IPS-20b (cell line): Measurements from ENCODE around the gene AMPD3.

Source experiments
- H3K27ac ChIP-seq: one replicate; pipeline ENCODE4 v1.5.1; 2013; ENCODE audit warnings: low read length
- H3K27me3 ChIP-seq: 2 replicates; pipeline ENCODE4 v1.6.1; 2013; ENCODE audit warnings: mild to moderate bottlenecking, low read length, inconsistent platforms; ENCODE audit not compliant: insufficient read depth
- H3K36me3 ChIP-seq: 2 replicates; pipeline ENCODE4 v1.6.1; 2013; ENCODE audit warnings: low read depth, mild to moderate bottlenecking, inconsistent platforms, low read length, moderate library complexity; ENCODE audit not compliant: insufficient read depth
- H3K4me1 ChIP-seq: 2 replicates; pipeline ENCODE4 v1.6.1; 2013; ENCODE audit warnings: mild to moderate bottlenecking, control low read depth, inconsistent platforms, low read length, moderate library complexity; ENCODE audit not compliant: insufficient read depth
- H3K4me3 ChIP-seq: 2 replicates; pipeline ENCODE4 v1.5.1; 2013; ENCODE audit warnings: mild to moderate bottlenecking, low read length, inconsistent platforms
- H3K9ac ChIP-seq: 2 replicates; pipeline ENCODE4 v1.6.1; 2013; ENCODE audit warnings: low read depth, mild to moderate bottlenecking, inconsistent platforms, low read length, moderate library complexity
- H3K9me3 ChIP-seq: 2 replicates; pipeline ENCODE4 v1.6.1; 2013; ENCODE audit warnings: mild to moderate bottlenecking, low read depth, low read length, inconsistent platforms; ENCODE audit not compliant: insufficient read depth

Gene AMPD3

DNA sequence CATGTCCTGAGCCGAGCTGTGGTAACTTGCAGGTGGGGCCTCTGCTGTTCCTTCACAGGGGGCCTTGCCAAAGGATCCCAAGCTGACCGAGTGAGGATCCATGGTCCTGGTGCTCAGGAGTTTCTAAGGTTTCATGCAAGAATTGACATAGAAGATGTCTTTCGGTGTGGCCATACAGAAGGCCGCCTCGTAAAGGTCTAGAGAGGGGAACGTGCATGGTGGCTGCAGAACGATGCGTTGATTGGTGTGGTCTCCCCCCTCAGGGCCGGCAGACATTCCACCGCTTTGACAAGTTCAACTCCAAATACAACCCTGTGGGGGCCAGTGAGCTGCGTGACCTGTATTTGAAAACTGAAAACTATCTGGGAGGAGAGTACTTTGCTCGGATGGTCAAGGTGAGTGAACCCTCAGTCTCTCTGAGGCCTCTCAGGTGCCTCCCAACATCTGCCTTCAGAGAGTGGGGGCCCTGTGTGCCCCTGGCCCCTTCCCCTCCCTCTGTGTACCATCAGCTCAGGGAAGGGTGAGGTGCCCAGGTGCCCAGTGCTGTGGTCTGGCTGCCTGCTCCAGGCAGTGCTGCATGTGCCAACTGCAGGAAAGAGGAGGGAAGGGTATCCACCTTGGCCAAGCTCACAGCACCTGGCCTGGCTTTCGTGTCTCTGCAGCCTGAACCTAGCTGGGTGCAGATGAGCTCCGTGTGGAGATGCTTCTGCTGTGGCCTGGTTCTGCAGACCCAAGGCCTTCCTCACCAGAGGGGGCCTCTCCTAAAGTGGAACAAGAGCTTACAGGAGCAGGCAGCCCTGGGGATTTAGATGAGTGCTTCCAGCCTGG is 39.8 kb downstream of the AMPD3 start:
- Histone ChIP-seq H3K4me1 (peaks cover 9% of the 10 kb centered on the region; the same call in 1 of the 2 replicates), H3K27me3 (no peaks in the 10 kb centered on the region), H3K27ac (no peak overlapping the region), H3K9ac (no peak overlapping the region), H3K4me3 (no peak overlapping the region), H3K36me3 (no peaks in the 10 kb centered on the region), H3K9me3 (no peaks in the 10 kb centered on the region)

DNA sequence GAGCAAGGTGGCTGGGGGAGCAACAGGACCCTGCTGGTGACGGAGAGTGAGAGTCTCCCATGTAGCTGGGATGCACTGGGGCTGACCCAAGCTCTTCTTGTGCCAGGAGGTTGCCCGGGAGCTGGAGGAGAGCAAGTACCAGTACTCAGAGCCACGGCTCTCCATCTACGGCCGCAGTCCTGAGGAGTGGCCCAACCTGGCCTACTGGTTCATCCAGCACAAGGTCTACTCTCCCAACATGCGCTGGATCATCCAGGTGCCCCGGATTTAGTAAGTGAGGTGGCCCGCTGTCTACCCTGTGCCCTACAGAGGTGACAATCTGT is 40.4 kb downstream of the AMPD3 start:
- no peaks in the 10 kb centered on the region for H3K27me3 ChIP-seq
- H3K4me1 ChIP-seq, result peaks cover 8% of the 10 kb centered on the region; the same call in 1 of the 2 replicates
- no peak overlapping the region for H3K4me3 ChIP-seq
- H3K9me3 ChIP-seq, result no peaks in the 10 kb centered on the region
- no peak overlapping the region for H3K9ac ChIP-seq
- no peak overlapping the region for H3K27ac ChIP-seq
- H3K36me3 ChIP-seq, result no peaks in the 10 kb centered on the region

DNA sequence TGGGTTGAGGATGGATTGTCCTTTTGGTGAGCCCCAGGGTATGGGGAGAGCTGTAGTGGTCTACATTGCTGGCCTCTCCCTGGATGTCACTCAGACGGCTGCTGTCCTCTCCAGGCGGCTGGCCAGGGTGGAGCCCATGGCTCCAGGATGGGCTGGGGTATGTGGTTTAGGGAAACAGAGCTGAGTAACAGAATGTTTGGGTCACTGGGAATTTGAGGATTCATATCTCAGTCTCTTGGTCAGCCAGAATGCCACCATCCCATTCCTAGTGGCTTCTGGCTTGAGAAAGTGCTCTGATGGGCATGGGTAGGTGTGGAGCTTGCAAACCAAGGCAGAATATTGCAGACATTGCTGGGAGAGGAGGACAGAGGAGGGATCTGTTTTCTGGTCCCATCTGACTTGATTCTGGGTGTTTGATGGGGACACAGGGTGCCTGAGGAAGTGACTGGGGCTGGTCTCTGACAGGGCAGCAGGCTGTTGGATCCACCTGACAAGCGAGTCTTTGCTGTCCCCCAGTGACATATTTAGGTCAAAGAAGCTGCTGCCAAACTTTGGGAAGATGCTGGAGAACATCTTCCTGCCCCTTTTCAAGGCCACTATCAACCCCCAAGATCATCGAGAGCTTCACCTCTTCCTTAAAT is 41.4 kb downstream of the AMPD3 start:
- H3K9me3 ChIP-seq, result no peaks in the 10 kb centered on the region
- H3K27ac ChIP-seq, result no peak overlapping the region
- H3K36me3 ChIP-seq, result no peaks in the 10 kb centered on the region
- H3K27me3 ChIP-seq, result no peaks in the 10 kb centered on the region
- no peak overlapping the region for H3K4me3 ChIP-seq
- H3K9ac ChIP-seq, result no peak overlapping the region
- H3K4me1 ChIP-seq, result 0 out of 2 replicates have a peak, but pooled peaks cover 7% of the 10 kb centered on the region

DNA sequence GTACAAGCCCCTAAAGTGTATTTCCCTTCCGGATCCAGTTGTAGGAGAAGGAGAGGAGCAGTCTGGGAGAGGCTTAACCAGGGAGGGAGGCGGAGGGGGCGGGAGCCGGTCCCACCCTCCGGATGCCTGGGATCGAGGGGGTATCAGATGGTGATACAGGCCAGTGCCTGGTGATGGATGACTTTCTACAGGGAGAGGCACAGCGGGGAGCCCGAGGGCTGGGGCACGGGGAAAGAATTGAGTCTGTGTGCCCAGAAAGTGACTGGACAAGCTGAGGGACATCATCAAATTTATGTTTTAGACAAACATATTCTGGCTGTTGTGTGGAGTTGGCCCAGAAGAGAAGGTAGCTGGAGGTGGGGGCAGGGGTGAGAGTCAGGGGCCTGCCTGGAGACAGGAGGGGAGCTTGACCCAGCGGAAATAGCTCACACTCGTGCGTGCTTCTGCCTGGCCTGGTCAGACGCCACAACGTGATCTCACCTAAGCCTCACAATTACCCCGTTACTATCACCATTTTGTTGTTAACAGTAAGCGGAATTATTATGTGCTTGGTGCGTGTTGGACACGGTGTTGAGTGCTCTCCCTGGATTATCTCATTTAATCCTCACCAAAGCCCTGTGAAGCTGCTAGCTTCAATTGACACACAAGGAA is 42.4 kb downstream of the AMPD3 start:
- H3K9me3 ChIP-seq, result no peaks in the 10 kb centered on the region
- no peaks in the 10 kb centered on the region for H3K36me3 ChIP-seq
- no peaks in the 10 kb centered on the region for H3K27me3 ChIP-seq
- no peak overlapping the region for H3K4me3 ChIP-seq
- no peak overlapping the region for H3K27ac ChIP-seq
- no peak overlapping the region for H3K9ac ChIP-seq
- 0 out of 2 replicates have a peak, but pooled peaks cover 7% of the 10 kb centered on the region for H3K4me1 ChIP-seq

DNA sequence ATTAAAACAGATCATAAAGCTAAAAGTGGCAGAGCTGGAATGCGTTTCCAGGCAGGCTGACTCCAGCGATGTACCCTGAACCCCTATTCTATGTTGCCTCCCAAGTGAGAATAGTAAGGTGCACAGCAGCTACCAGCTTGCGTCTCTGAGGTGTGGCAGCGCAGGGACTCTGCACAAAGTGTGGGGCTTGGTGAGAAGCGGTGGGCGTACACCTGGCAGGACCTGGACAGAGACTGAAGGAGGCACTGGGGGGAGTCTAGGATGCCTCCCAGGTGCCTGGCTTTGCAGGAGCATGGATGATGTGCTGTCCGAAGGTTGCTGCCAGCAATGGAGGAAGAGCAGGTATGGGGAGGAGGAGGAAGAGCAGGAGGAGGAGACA is 42.9 kb downstream of the AMPD3 start:
- no peak overlapping the region for H3K27ac ChIP-seq
- H3K4me3 ChIP-seq, result no peak overlapping the region
- H3K9me3 ChIP-seq, result no peaks in the 10 kb centered on the region
- H3K4me1 ChIP-seq, result 0 out of 2 replicates have a peak, but pooled peaks cover 2% of the 10 kb centered on the region
- no peaks in the 10 kb centered on the region for H3K36me3 ChIP-seq
- H3K27me3 ChIP-seq, result no peaks in the 10 kb centered on the region
- no peak overlapping the region for H3K9ac ChIP-seq

DNA sequence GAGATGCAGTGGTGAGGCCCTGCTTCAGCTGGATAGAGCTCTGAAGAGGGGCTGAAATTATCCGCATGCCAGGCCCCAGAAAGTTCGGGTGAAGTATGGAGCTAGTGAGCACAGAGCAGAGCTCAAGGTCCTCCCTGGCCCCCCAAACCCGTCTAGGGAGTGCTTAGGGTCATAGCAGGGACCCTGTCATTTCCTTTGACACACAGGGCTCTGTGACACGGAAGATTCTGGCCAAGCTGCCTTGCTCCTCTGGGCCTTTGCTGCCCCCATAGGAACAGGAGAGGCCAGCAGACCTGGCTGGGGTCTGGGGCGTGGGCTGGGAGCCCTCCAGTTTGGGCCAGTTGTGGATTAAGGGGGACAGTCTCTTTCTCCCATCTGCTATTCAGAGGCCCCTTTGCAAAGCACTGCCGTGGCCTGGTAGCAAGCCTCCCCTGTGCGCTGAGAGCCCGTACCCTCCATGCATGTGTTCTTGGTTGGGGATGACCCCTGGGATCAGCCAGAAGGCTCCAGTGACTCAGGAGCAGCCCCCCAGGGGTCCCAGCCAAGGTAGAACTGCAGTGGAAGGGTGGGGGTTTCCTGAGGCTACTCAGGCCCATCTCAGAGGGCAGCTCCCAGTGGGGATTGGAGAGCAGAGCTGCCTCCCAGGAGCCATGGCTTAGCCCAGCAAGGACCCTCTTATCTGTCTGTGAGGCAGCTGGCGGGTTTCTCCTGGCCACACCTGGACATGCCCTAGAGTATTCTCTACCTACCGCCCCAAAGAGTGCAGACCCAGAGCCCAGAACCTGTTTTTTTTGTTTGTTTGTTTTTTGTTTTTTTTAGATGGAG is 43.6 kb downstream of the AMPD3 start:
- Histone ChIP-seq H3K36me3 (no peaks in the 10 kb centered on the region), H3K4me1 (no peaks in the 10 kb centered on the region), H3K9ac (no peak overlapping the region), H3K27ac (no peak overlapping the region), H3K27me3 (no peaks in the 10 kb centered on the region), H3K4me3 (no peak overlapping the region), H3K9me3 (no peaks in the 10 kb centered on the region)

DNA sequence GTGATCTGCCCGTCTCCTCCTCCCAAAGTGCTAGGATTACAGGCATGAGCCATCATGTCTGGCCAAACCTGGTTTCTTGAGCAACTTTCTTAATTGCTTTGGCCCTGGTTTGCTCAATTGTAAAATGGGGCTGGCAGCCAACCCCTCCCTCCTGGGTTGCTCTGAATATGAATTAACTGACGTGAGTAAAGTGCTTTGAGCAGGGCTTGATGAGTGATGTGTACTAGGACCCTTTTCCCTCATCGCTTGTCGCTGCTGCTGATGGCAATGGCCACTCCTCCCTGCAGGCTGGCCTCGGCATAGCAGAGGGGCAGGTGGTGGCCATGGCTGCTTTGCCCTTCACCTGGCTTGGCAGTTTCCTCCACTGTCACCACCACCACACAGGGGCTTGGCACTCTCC is 44.4 kb downstream of the AMPD3 start:
- H3K36me3 ChIP-seq, result no peaks in the 10 kb centered on the region
- H3K9me3 ChIP-seq, result no peaks in the 10 kb centered on the region
- no peak overlapping the region for H3K9ac ChIP-seq
- no peaks in the 10 kb centered on the region for H3K4me1 ChIP-seq
- no peak overlapping the region for H3K27ac ChIP-seq
- no peak overlapping the region for H3K4me3 ChIP-seq
- H3K27me3 ChIP-seq, result no peaks in the 10 kb centered on the region

DNA sequence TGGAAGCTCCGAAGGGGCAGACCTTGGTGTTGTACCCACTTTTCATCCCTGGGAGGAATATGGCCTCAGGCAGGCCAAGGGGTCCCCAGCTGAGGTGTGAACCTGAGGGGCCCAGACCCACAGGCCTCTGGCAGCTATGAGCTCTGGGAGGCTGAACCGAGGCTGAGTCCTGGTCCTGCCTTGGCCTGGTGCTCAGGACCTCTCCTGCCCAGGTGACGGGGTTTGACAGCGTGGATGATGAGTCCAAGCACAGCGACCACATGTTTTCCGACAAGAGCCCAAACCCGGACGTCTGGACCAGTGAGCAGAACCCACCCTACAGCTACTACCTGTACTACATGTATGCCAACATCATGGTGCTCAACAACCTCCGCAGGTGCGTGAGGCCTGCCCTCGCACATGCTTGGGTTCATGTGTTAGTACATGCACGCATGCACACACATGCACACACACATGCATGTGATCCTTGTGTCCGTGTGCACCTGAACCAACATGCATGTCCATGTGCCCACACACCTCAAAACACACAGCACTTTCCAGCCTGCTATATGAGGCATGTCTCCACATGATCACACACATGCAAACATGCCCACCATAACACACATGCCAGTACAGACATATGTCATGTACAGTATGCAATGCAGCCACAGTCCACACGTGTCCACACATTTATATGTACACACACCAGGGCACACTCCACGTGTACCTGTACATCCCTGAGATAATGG is 45.0 kb downstream of the AMPD3 start:
- Histone ChIP-seq H3K9ac (no peak overlapping the region), H3K36me3 (no peaks in the 10 kb centered on the region), H3K4me1 (no peaks in the 10 kb centered on the region), H3K27ac (no peak overlapping the region), H3K4me3 (no peak overlapping the region), H3K9me3 (no peaks in the 10 kb centered on the region), H3K27me3 (no peaks in the 10 kb centered on the region)

DNA sequence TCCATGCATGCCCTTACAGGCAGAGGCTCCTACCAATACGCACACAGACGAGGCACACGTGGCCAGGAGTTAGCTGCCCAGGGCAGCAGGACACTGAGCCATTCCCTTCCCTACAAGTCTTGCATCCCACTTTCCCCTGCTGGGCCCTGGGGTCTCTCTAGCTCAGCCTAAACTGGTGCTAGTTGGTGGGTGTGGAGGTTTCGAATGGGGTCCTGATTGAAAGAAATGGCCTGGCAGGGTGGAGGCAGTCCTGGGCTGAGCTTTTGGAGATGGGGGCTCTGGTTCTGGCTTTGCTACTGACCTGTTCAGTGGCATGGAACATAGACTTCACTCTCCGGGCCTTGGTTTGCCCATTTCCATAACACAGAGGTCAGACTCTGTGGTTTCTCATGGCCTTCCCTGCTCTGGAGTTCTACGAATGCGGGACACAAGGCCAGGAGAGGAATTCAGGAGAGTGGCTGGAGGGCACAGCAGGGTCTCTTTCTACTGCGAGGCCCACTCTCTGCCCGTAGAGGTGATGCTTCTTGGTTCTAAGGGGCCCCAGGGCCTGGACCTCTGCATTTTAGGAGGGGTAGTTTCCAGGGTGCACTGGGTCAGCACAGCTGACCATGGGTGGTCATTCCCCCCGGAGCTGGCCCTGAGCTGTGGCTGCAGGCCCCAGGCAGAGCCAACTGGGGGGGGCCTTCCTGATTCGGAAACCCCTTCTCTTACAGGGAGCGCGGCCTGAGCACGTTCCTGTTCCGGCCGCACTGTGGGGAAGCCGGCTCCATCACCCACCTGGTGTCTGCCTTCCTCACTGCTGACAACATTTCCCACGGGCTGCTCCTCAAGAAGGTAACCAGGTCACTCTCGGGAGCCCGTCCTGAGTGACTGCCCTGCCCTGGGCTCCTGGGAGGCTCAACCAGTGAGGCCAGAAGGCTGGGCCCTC is 46.0 kb downstream of the AMPD3 start:
- Histone ChIP-seq H3K4me1 (no peaks in the 10 kb centered on the region), H3K36me3 (no peaks in the 10 kb centered on the region), H3K4me3 (no peak overlapping the region), H3K9ac (no peak overlapping the region), H3K9me3 (no peaks in the 10 kb centered on the region), H3K27ac (no peak overlapping the region), H3K27me3 (no peaks in the 10 kb centered on the region)

DNA sequence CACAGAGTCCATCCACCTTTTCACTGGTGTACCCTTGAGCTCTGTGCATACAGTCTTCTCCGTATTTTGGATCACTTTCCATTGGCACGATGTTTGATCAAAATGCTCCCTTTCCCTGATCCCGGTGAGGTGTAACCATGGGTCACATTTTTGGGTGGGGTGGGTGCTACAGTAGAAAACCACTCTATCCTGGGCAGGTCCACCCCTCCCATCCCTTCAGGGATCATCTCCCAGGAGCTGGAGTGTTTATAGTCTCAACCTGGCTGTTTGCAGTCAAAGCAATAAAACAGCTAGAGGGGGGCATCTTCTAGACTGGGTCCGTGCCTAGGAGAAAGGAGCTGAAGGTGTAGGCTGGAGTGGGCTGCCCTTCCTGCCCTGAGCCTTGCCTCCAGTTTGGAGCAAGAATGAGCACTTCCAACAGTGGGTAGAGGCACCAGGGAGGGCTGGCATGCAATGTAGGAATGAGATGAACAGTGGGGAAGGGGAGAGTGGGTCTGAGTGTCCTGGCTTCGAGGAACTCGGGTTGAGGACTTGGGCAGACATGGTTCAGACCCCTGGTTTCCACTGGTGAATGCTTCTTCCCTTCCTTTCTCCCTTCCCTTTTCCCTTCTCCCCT is 47.1 kb downstream of the AMPD3 start:
- Histone ChIP-seq H3K4me3 (no peak overlapping the region), H3K36me3 (no peaks in the 10 kb centered on the region), H3K9me3 (no peaks in the 10 kb centered on the region), H3K27me3 (no peaks in the 10 kb centered on the region), H3K4me1 (no peaks in the 10 kb centered on the region), H3K9ac (no peak overlapping the region), H3K27ac (no peak overlapping the region)
